ENCODE results near the gene PAX8. TPM values are rescaled to one million over a fixed set of nuclear protein-coding genes. Genes with fewer than 3 reads are reported as not detected.

The PAX8 gene
- total RNA-seq, 5 donors from 2014 or later (not counting 1 experiment from before 2014, with no cell fraction given): 1.0 to 1.8 (median 1.3) TPM

- no peak for DNase-seq
- H3K36me3 Mint-ChIP-seq: peaks cover 58% of the 10 kb centered on the region
- no peak overlapping the region for H3K4me3 Mint-ChIP-seq
- Histone ChIP-seq H3K27me3 (replicated peaks in 1 of 2; ENCODE audit: control insufficient read depth in 2 of 2, extremely low read depth in 1 of 2, insufficient read depth in 2 of 2, low read length in 1 of 2) (peaks cover 0 to 3% of the 10 kb centered on the region in 2 experiments), H3K36me3 (ENCODE audit: control insufficient read depth in 2 of 2, extremely low read depth in 1 of 2, insufficient read depth in 1 of 2, low read length in 1 of 2) (peaks cover 14 to 81% of the 10 kb centered on the region in 2 donors), H3K27ac (ENCODE audit: low read length) (no peak overlapping the region), H3K4me1 (ENCODE audit: control insufficient read depth in 1 of 2, extremely low read depth in 1 of 2, insufficient read depth in 2 of 2, low read length in 2 of 2) (peaks cover 6 to 35% of the 10 kb centered on the region in 2 experiments), H3K9me3 (no peaks in the 10 kb centered on the region), H3K4me3 (ENCODE audit: control insufficient read depth in 1 of 2, extremely low read depth in 1 of 2, low read length in 1 of 2) (no peak overlapping the region)
- H3K27me3 Mint-ChIP-seq: no peaks in the 10 kb centered on the region
- ChIA-PET CTCF (interaction anchor here in 1 of 2 donors (1.2 to 1.6 kb wide), 2 partner anchors 10 to 52 kb away, joined by 3 to 4 read pairs; no protein-coding TSS in a partner anchor), POLR2A (no interaction called here)
- peaks cover 42 to 60% (median 43%) of the 10 kb centered on the region in 3 donors for H3K4me1 Mint-ChIP-seq
- ATAC-seq (replicated peaks in 1 of 4): no peak
- H3K27ac Mint-ChIP-seq: peak overlapping the region; percentile 89 to 94
- no CpG with 5 or more reads among the region's 1 CpG for WGBS (ENCODE audit: insufficient coverage)
- no peaks in the 10 kb centered on the region for H3K9me3 Mint-ChIP-seq
Measured at GRCh38 chr2:113190871-113191270, 87.8 kb downstream of the PAX8 start.

DNA sequence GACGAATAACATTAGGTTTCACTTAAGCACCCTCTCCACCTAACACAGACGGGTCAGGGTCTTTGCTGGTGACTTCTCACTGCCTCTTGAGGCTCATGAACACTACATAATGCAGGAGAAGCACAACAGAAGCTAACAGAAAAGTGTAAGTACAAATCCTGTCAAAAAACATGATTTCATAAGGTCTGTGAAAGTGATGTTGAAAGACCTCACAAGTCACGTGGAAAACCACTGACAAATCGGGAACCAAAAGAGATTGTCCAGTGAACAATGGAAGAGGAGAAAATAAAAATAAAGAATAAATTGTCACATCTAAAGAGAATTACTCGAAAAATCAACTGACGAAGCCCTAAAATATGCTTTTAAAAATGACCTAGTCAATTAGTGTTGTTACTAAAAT is 91.0 kb downstream of the PAX8 start:
- DNase-seq: no peak
- Mint-ChIP-seq H3K9me3 (no peaks in the 10 kb centered on the region), H3K4me1 (peaks cover 65 to 72% (median 72%) of the 10 kb centered on the region in 3 donors), H3K27ac (peak overlapping the region; percentile 78 to 96), H3K27me3 (no peaks in the 10 kb centered on the region), H3K36me3 (peaks cover 46% of the 10 kb centered on the region), H3K4me3 (peak overlapping the region in 2 of 3 donors; percentile 1 to 21)
- Histone ChIP-seq H3K9me3 (no peaks in the 10 kb centered on the region), H3K27ac (ENCODE audit: low read length) (no peak overlapping the region), H3K36me3 (ENCODE audit: control insufficient read depth in 2 of 2, extremely low read depth in 1 of 2, insufficient read depth in 1 of 2, low read length in 1 of 2) (peaks cover 13 to 82% of the 10 kb centered on the region in 2 donors), H3K27me3 (replicated peaks in 1 of 2; ENCODE audit: control insufficient read depth in 2 of 2, extremely low read depth in 1 of 2, insufficient read depth in 2 of 2, low read length in 1 of 2) (peaks cover 0 to 3% of the 10 kb centered on the region in 2 experiments), H3K4me1 (ENCODE audit: control insufficient read depth in 1 of 2, extremely low read depth in 1 of 2, insufficient read depth in 2 of 2, low read length in 2 of 2) (peaks cover 17 to 55% of the 10 kb centered on the region in 2 experiments), H3K4me3 (ENCODE audit: control insufficient read depth in 1 of 2, extremely low read depth in 1 of 2, low read length in 1 of 2) (no peak overlapping the region)
- CTCF ChIA-PET: no interaction called here
- POLR2A ChIA-PET: no interaction called here
- no CpG with 5 or more reads among the region's 6 CpGs for WGBS (ENCODE audit: insufficient coverage)
- no peak for ATAC-seq (replicated peaks in 1 of 4)

GRCh38 chr2:113186433-113186796 is 92.3 kb downstream of the PAX8 start:
- H3K27ac Mint-ChIP-seq: peak overlapping the region; percentile 62 to 96
- no peaks in the 10 kb centered on the region for H3K9me3 ChIP-seq
- peaks cover 47% of the 10 kb centered on the region for H3K36me3 Mint-ChIP-seq
- no peaks in the 10 kb centered on the region for H3K9me3 Mint-ChIP-seq
- ChIA-PET POLR2A (no interaction called here), CTCF (no interaction called here)
- ATAC-seq (replicated peaks in 1 of 4) (no peak), DNase-seq (no peak)
- peaks cover 21 to 85% of the 10 kb centered on the region in 2 donors for H3K36me3 ChIP-seq (ENCODE audit: control insufficient read depth in 2 of 2, extremely low read depth in 1 of 2, insufficient read depth in 1 of 2, low read length in 1 of 2)
- 79% methylated on average over 3 of the region's 5 CpGs for whole genome bisulfite sequencing (ENCODE audit: insufficient coverage)
- H3K4me1 Mint-ChIP-seq: peaks cover 79 to 86% (median 83%) of the 10 kb centered on the region in 3 donors
- no peaks in the 10 kb centered on the region for H3K27me3 Mint-ChIP-seq
- no peaks in the 10 kb centered on the region for H3K27me3 ChIP-seq (replicated peaks in 1 of 2; ENCODE audit: control insufficient read depth in 2 of 2, extremely low read depth in 1 of 2, insufficient read depth in 2 of 2, low read length in 1 of 2)
- peaks cover 26 to 65% of the 10 kb centered on the region in 2 experiments for H3K4me1 ChIP-seq (ENCODE audit: control insufficient read depth in 1 of 2, extremely low read depth in 1 of 2, insufficient read depth in 2 of 2, low read length in 2 of 2)
- H3K4me3 ChIP-seq (ENCODE audit: control insufficient read depth in 1 of 2, extremely low read depth in 1 of 2, low read length in 1 of 2): no peak overlapping the region
- H3K27ac ChIP-seq (ENCODE audit: low read length): no peak overlapping the region
- H3K4me3 Mint-ChIP-seq: peak overlapping the region in 1 of 3 donors; percentile 30

DNA sequence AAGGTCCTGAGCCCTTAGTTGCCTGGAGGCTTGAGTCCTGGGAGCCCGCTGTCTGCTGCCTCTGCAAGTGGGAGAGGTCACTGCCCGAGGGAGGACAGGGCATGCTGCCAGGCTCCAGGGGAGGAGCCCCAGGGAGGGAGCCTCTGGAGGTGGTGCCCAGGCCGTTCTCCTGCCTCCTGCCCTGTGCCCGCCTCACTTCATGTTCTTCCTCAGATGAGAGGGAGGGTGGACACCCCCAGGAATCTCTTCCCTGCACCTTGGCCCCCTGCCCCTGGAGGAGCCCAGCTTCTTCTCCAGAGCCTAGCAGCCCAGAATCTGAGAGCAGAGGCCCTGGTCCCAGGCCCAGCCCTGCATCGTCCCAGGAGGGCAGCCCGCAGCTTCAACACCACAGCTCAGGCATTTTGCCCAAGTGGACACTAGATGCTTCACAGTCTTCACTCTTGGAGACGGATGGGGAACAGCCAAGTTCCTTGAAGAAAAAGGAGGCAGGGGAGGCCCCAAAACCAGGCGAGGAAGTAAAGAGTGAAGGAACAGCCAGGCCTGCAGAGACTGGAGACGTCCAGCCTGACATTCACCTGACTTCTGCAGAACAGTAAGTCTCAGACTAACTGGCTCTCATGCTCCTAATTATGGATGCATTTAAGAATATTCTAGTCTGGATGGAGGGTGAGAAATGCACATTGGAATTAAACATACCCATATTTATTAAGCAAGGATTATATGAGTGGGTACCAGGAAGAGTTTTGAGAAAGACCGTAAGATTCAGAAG is 92.9 kb downstream of the PAX8 start:
- ChIA-PET POLR2A (no interaction called here), CTCF (no interaction called here)
- H3K27me3 ChIP-seq (replicated peaks in 1 of 2; ENCODE audit: control insufficient read depth in 2 of 2, extremely low read depth in 1 of 2, insufficient read depth in 2 of 2, low read length in 1 of 2): no peaks in the 10 kb centered on the region
- H3K27ac ChIP-seq (ENCODE audit: low read length): no peak overlapping the region
- no peaks in the 10 kb centered on the region for H3K9me3 ChIP-seq
- DNase-seq: no peak
- Mint-ChIP-seq H3K9me3 (no peaks in the 10 kb centered on the region), H3K4me3 (peak overlapping the region in 1 of 3 donors; percentile 30), H3K4me1 (peaks cover 85 to 89% (median 89%) of the 10 kb centered on the region in 3 donors), H3K27ac (peak overlapping the region; percentile 90 to 96), H3K27me3 (no peaks in the 10 kb centered on the region), H3K36me3 (peaks cover 43% of the 10 kb centered on the region)
- ATAC-seq (replicated peaks in 1 of 4): no peak
- H3K4me3 ChIP-seq (ENCODE audit: control insufficient read depth in 1 of 2, extremely low read depth in 1 of 2, low read length in 1 of 2): no peak overlapping the region
- WGBS (ENCODE audit: insufficient coverage): 82% methylated on average over 5 of the region's 10 CpGs
- peaks cover 21 to 84% of the 10 kb centered on the region in 2 donors for H3K36me3 ChIP-seq (ENCODE audit: control insufficient read depth in 2 of 2, extremely low read depth in 1 of 2, insufficient read depth in 1 of 2, low read length in 1 of 2)
- peaks cover 31 to 71% of the 10 kb centered on the region in 2 experiments for H3K4me1 ChIP-seq (ENCODE audit: control insufficient read depth in 1 of 2, extremely low read depth in 1 of 2, insufficient read depth in 2 of 2, low read length in 2 of 2)

DNA sequence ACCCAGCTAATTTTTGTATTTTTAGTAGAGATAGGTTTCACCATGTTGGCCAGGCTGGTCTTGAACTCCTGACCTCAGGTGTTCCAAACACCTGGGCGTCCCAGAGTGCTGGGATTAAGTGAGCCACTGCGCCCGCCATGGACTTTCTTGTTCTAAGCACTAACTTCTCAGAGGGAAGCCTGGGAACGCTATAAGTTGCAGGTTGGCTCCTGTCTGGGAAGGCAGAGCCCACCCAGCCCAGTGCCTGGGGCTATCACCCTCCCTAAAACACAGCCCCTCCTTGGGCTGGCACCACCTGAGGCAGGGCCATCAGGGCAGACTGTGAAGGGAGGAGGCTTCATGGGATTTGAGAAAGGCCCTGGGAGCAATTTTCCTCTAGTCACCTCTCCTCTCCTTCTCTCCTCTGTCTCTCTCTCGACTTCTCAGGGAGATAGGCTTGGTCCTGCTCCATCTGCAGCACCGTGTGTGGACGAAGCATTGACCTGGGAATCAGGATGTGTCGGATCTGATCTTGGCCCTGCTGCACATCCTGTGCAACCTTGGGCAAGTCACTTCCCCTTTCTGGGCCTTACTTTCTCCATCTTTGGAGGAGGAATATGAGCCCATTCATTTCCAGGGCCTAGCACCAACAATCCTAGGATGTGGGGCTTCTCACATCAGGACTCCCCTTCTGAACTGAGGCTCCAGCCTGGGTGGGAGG is 94.0 kb downstream of the PAX8 start:
- peak overlapping the region; percentile 90 to 96 for H3K27ac Mint-ChIP-seq
- POLR2A ChIA-PET: interaction anchor here in 1 of 2 donors (0.6 to 0.7 kb wide), 2 partner anchors 10 to 14 kb away, joined by 3 read pairs; no protein-coding TSS in a partner anchor

GRCh38 chr2:113183703-113184102 is 95.0 kb downstream of the PAX8 start:
- Histone ChIP-seq H3K36me3 (ENCODE audit: control insufficient read depth in 2 of 2, extremely low read depth in 1 of 2, insufficient read depth in 1 of 2, low read length in 1 of 2) (peaks cover 21 to 76% of the 10 kb centered on the region in 2 donors), H3K27ac (ENCODE audit: low read length) (peak overlapping the region; percentile 15), H3K27me3 (replicated peaks in 1 of 2; ENCODE audit: control insufficient read depth in 2 of 2, extremely low read depth in 1 of 2, insufficient read depth in 2 of 2, low read length in 1 of 2) (no peaks in the 10 kb centered on the region), H3K4me3 (ENCODE audit: control insufficient read depth in 1 of 2, extremely low read depth in 1 of 2, low read length in 1 of 2) (no peak overlapping the region), H3K9me3 (no peaks in the 10 kb centered on the region), H3K4me1 (ENCODE audit: control insufficient read depth in 1 of 2, extremely low read depth in 1 of 2, insufficient read depth in 2 of 2, low read length in 2 of 2) (peaks cover 49 to 92% of the 10 kb centered on the region in 2 experiments)
- POLR2A ChIA-PET: interaction anchor here in 1 of 2 donors (0.7 kb wide), 1 partner anchor 9 kb away, joined by 3 read pairs; no protein-coding TSS in a partner anchor
- H3K27me3 Mint-ChIP-seq: no peaks in the 10 kb centered on the region
- no peaks in the 10 kb centered on the region for H3K9me3 Mint-ChIP-seq
- H3K36me3 Mint-ChIP-seq: peaks cover 37% of the 10 kb centered on the region
- CTCF ChIA-PET: interaction anchor here (0.5 to 1.4 kb wide), 4 partner anchors 15 to 46 kb away, joined by 3 to 11 read pairs (median 7); no protein-coding TSS in a partner anchor
- H3K27ac Mint-ChIP-seq: peak overlapping the region; percentile 83 to 96
- 90% methylated on average over 2 of the region's 2 CpGs for WGBS (ENCODE audit: insufficient coverage)
- no peak for DNase-seq
- H3K4me1 Mint-ChIP-seq: peaks cover 90 to 93% (median 93%) of the 10 kb centered on the region in 3 donors
- peak overlapping the region in 2 of 3 donors; percentile 2 to 41 for H3K4me3 Mint-ChIP-seq
- no peak for ATAC-seq (replicated peaks in 1 of 4)

More for the DNA sequence above, 94.0 kb downstream of the PAX8 start:
- WGBS (ENCODE audit: insufficient coverage): no CpG with 5 or more reads among the region's 8 CpGs
- Histone ChIP-seq H3K36me3 (ENCODE audit: control insufficient read depth in 2 of 2, extremely low read depth in 1 of 2, insufficient read depth in 1 of 2, low read length in 1 of 2) (peaks cover 21 to 77% of the 10 kb centered on the region in 2 donors), H3K27ac (ENCODE audit: low read length) (peak overlapping the region; percentile 31), H3K4me3 (ENCODE audit: control insufficient read depth in 1 of 2, extremely low read depth in 1 of 2, low read length in 1 of 2) (no peak overlapping the region), H3K4me1 (ENCODE audit: control insufficient read depth in 1 of 2, extremely low read depth in 1 of 2, insufficient read depth in 2 of 2, low read length in 2 of 2) (peaks cover 39 to 83% of the 10 kb centered on the region in 2 experiments), H3K27me3 (replicated peaks in 1 of 2; ENCODE audit: control insufficient read depth in 2 of 2, extremely low read depth in 1 of 2, insufficient read depth in 2 of 2, low read length in 1 of 2) (no peaks in the 10 kb centered on the region), H3K9me3 (no peaks in the 10 kb centered on the region)
- Mint-ChIP-seq H3K27me3 (no peaks in the 10 kb centered on the region), H3K36me3 (peaks cover 36% of the 10 kb centered on the region), H3K9me3 (no peaks in the 10 kb centered on the region), H3K4me1 (peaks cover 89 to 93% (median 90%) of the 10 kb centered on the region in 3 donors), H3K4me3 (peak overlapping the region in 2 of 3 donors; percentile 28 to 41)
- CTCF ChIA-PET: interaction anchor here (0.9 to 1.4 kb wide), 3 partner anchors 14 to 47 kb away, joined by 3 to 11 read pairs (median 11); no protein-coding TSS in a partner anchor
- DNase-seq (no peak), ATAC-seq (replicated peaks in 1 of 4) (no peak)
